SK-N-SH treated with all-trans-retinoic acid at 6 μM for 48 hours (cell line): ENCODE data around the gene NOS2.
"Not testable (repeated sequence)": the region's sequence is repeated elsewhere in the genome, so short reads cannot be mapped to it uniquely, and the experiment has no call there.

Source experiments
- ATAC-seq: fragments of 200-7000 bp; cut with Tn5 transposase; 3 replicates; pipeline ENCODE4 v1.9.1; 2020; ENCODE audit warnings: mild to moderate bottlenecking, moderate library complexity
- ARNTL ChIP-seq: fragments of 450-650 bp; formaldehyde crosslinking; IDR thresholded peaks from 2 replicates; pipeline ENCODE4 v1.5.0; 2020; ENCODE audit warnings: low read depth, mild to moderate bottlenecking, moderate library complexity, borderline replicate concordance
- BACH2 ChIP-seq: fragments of 250-450 bp; sonication (Bioruptor Pico); IDR thresholded peaks from 2 replicates; pipeline ENCODE4 v1.9.0; 2021; ENCODE audit warnings: mild to moderate bottlenecking, borderline replicate concordance
- CSDC2 ChIP-seq: fragments of 250-450 bp; sonication (Bioruptor Pico); IDR thresholded peaks from 2 replicates; pipeline ENCODE4 v1.5.0; 2020; ENCODE audit warnings: mild to moderate bottlenecking, moderate library complexity
- ESRRG ChIP-seq: fragments of 250-450 bp; sonication (Bioruptor Pico); IDR thresholded peaks from 2 replicates; pipeline ENCODE4 v1.6.1; 2021; ENCODE audit warnings: mild to moderate bottlenecking
- GLIS3 ChIP-seq: fragments of 250-450 bp; sonication (Bioruptor Pico); IDR thresholded peaks from 2 replicates; pipeline ENCODE4 v1.5.0; 2020; ENCODE audit warnings: mild to moderate bottlenecking, moderate library complexity
- ISL1 ChIP-seq: fragments of 250-450 bp; sonication (Bioruptor Pico); IDR thresholded peaks from 2 replicates; pipeline ENCODE4 v2.1.2; 2022; ENCODE audit warnings: mild to moderate bottlenecking, moderate library complexity
- OSR1 ChIP-seq: fragments of 250-450 bp; sonication (Bioruptor Pico); IDR thresholded peaks from 2 replicates; pipeline ENCODE4 v1.8.0; 2022; ENCODE audit warnings: moderate library complexity, mild to moderate bottlenecking, inconsistent platforms
- PPARA ChIP-seq: fragments of 250-450 bp; sonication (Bioruptor Pico); IDR thresholded peaks from 2 replicates; pipeline ENCODE4 v1.5.0; 2020; ENCODE audit warnings: mild to moderate bottlenecking, borderline replicate concordance
- RARB ChIP-seq: fragments of 250-450 bp; sonication (Bioruptor Pico); IDR thresholded peaks from 2 replicates; pipeline ENCODE4 v1.8.0; 2021; ENCODE audit warnings: mild to moderate bottlenecking, moderate library complexity
- SNAI2 ChIP-seq: fragments of 250-450 bp; sonication (Bioruptor Pico); IDR thresholded peaks from 2 replicates; pipeline ENCODE4 v1.5.0; 2020; ENCODE audit warnings: mild to moderate bottlenecking, moderate library complexity
- TCF4 ChIP-seq: fragments of 250-450 bp; sonication (Bioruptor Pico); IDR thresholded peaks from 2 replicates; pipeline ENCODE4 v1.8.0; 2021; ENCODE audit warnings: mild to moderate bottlenecking, moderate library complexity, borderline replicate concordance
- TOX ChIP-seq: fragments of 250-450 bp; sonication (Bioruptor Pico); IDR thresholded peaks from 2 replicates; pipeline ENCODE4 v1.8.0; 2021; ENCODE audit warnings: mild to moderate bottlenecking, moderate library complexity, borderline replicate concordance
- ZFP3 ChIP-seq: fragments of 250-450 bp; sonication (Bioruptor Pico); IDR thresholded peaks from 2 replicates; pipeline ENCODE4 v1.5.0; 2020; ENCODE audit warnings: mild to moderate bottlenecking, moderate library complexity
- ZFP30 ChIP-seq: fragments of 450-650 bp; formaldehyde crosslinking; IDR thresholded peaks from 2 replicates; pipeline ENCODE4 v1.5.0; 2022; ENCODE audit warnings: mild to moderate bottlenecking, moderate library complexity
- ZNF565 ChIP-seq: fragments of 450-650 bp; formaldehyde crosslinking; conservative IDR thresholded peaks from 2 replicates; pipeline ENCODE4 v1.5.0; 2020; ENCODE audit warnings: low read depth, mild to moderate bottlenecking, moderate library complexity
- ZNF70 ChIP-seq: fragments of 450-650 bp; formaldehyde crosslinking; IDR thresholded peaks from 2 replicates; pipeline ENCODE4 v1.5.0; 2020; ENCODE audit warnings: mild to moderate bottlenecking, moderate library complexity
- ZNF8 ChIP-seq: fragments of 450-650 bp; formaldehyde crosslinking; IDR thresholded peaks from 2 replicates; pipeline ENCODE4 v1.5.0; 2020; ENCODE audit warnings: mild to moderate bottlenecking, moderate library complexity
- TF ChIP-seq, protein P1 (sequence below): fragments of 250-450 bp; sonication (Bioruptor Pico); IDR thresholded peaks from 2 replicates; pipeline ENCODE4 v1.8.0; 2021; ENCODE audit warnings: low read depth, mild to moderate bottlenecking, moderate library complexity, borderline replicate concordance
- TF ChIP-seq, protein P2 (sequence below): fragments of 250-450 bp; sonication (Bioruptor Pico); IDR thresholded peaks from 2 replicates; pipeline ENCODE4 v1.5.1; 2020; ENCODE audit warnings: low read depth, mild to moderate bottlenecking, moderate library complexity
- TF ChIP-seq, protein P3 (sequence below): fragments of 250-450 bp; sonication (Bioruptor Pico); IDR thresholded peaks from 2 replicates; pipeline ENCODE4 v1.8.0; 2020; ENCODE audit warnings: mild to moderate bottlenecking, moderate library complexity, borderline replicate concordance
- TF ChIP-seq, protein P4 (sequence below): fragments of 250-450 bp; sonication (Bioruptor Pico); IDR thresholded peaks from 2 replicates; pipeline ENCODE4 v1.5.1; 2021; ENCODE audit warnings: mild to moderate bottlenecking, moderate library complexity

The NOS2 gene

DNA sequence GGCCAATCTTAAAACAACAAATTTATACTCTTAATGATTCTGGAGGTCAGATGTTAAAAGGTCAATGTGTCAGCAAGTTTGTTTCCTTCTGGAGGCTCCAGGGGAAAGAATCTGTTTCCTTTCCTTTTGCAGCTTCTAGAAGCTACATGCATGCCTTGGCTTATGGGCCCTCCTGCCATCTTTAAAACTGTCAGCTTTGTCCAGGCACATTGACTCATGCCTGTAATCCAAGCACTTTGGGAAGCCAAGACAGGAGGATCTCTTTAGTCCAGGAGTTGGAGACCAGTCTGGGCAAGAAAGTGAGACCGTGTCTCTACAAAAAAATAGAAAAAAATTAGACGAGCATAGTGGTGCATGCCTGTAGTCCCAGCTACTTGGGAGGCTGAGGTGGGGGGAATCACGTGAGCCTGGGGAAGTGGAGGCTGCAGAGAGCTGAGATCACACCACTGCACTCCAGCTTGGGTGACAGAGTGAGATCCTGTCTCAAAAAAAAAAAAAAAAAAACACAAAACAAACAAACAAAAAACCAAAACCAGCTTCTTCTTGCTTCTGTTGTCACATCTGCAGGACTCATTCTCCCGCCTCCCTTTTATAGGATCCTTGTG, 58.3 kb downstream of the NOS2 start (continued):
- TF ChIP-seq, protein P1, sequence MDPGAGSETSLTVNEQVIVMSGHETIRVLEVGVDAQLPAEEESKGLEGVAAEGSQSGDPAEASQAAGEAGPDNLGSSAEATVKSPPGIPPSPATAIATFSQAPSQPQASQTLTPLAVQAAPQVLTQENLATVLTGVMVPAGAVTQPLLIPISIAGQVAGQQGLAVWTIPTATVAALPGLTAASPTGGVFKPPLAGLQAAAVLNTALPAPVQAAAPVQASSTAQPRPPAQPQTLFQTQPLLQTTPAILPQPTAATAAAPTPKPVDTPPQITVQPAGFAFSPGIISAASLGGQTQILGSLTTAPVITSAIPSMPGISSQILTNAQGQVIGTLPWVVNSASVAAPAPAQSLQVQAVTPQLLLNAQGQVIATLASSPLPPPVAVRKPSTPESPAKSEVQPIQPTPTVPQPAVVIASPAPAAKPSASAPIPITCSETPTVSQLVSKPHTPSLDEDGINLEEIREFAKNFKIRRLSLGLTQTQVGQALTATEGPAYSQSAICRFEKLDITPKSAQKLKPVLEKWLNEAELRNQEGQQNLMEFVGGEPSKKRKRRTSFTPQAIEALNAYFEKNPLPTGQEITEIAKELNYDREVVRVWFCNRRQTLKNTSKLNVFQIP (CRISPR knock-in tag), result no peak
- TF ChIP-seq SNAI2, result no peak
- no peak for TF ChIP-seq ESRRG (CRISPR knock-in tag)
- TF ChIP-seq, all 23 proteins: peak for 0

DNA sequence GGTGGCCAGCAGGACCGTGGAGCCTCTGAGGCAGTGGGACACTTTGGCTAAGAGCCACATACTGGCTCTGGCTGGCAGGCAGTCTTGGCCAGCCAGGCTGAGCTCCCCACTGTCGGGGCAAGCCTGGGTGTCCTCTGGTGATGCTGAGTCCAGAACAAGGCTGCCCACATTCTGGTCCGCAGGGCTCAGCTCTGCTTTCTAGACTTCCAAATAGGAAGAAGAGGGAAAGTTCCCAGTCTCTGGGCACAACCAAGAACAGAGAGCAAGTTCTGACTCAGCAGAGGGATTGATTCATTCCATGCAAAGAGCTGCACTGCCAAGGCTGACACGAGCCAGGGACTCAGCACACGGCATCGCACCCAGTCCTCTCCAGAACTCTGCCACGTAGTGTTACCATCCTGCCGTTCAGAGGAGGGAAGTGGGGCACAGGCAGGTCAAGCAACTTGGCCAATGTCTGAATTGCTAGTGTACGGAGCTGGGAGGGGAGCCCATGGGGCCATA, 58.9 kb downstream of the NOS2 start:
- no peak for ATAC-seq
- TF ChIP-seq ZNF70 (CRISPR knock-in tag), result no peak
- TF ChIP-seq ZNF8 (CRISPR knock-in tag), result no peak
- TF ChIP-seq ZFP30 (CRISPR knock-in tag), result no peak
- no peak for TF ChIP-seq RARB (CRISPR knock-in tag)
- no peak for TF ChIP-seq BACH2
- TF ChIP-seq SNAI2, result no peak
- TF ChIP-seq, protein P2, sequence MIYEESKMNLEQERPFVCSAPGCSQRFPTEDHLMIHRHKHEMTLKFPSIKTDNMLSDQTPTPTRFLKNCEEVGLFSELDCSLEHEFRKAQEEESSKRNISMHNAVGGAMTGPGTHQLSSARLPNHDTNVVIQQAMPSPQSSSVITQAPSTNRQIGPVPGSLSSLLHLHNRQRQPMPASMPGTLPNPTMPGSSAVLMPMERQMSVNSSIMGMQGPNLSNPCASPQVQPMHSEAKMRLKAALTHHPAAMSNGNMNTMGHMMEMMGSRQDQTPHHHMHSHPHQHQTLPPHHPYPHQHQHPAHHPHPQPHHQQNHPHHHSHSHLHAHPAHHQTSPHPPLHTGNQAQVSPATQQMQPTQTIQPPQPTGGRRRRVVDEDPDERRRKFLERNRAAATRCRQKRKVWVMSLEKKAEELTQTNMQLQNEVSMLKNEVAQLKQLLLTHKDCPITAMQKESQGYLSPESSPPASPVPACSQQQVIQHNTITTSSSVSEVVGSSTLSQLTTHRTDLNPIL (CRISPR knock-in tag), result no peak
- no peak for TF ChIP-seq ZFP3
- no peak for TF ChIP-seq ISL1 (CRISPR knock-in tag)
- TF ChIP-seq OSR1, result no peak
- no peak for TF ChIP-seq PPARA (CRISPR knock-in tag)
- TF ChIP-seq ZNF565, result no peak
- no peak for TF ChIP-seq TOX (CRISPR knock-in tag)
- TF ChIP-seq GLIS3 (CRISPR knock-in tag), result no peak
- TF ChIP-seq, protein P3, sequence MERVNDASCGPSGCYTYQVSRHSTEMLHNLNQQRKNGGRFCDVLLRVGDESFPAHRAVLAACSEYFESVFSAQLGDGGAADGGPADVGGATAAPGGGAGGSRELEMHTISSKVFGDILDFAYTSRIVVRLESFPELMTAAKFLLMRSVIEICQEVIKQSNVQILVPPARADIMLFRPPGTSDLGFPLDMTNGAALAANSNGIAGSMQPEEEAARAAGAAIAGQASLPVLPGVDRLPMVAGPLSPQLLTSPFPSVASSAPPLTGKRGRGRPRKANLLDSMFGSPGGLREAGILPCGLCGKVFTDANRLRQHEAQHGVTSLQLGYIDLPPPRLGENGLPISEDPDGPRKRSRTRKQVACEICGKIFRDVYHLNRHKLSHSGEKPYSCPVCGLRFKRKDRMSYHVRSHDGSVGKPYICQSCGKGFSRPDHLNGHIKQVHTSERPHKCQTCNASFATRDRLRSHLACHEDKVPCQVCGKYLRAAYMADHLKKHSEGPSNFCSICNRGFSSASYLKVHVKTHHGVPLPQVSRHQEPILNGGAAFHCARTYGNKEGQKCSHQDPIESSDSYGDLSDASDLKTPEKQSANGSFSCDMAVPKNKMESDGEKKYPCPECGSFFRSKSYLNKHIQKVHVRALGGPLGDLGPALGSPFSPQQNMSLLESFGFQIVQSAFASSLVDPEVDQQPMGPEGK (CRISPR knock-in tag), result no peak
- no peak for TF ChIP-seq ARNTL (CRISPR knock-in tag)
- TF ChIP-seq, protein P4, sequence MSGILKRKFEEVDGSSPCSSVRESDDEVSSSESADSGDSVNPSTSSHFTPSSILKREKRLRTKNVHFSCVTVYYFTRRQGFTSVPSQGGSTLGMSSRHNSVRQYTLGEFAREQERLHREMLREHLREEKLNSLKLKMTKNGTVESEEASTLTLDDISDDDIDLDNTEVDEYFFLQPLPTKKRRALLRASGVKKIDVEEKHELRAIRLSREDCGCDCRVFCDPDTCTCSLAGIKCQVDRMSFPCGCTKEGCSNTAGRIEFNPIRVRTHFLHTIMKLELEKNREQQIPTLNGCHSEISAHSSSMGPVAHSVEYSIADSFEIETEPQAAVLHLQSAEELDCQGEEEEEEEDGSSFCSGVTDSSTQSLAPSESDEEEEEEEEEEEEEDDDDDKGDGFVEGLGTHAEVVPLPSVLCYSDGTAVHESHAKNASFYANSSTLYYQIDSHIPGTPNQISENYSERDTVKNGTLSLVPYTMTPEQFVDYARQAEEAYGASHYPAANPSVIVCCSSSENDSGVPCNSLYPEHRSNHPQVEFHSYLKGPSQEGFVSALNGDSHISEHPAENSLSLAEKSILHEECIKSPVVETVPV (CRISPR knock-in tag), result no peak
- TF ChIP-seq TCF4 (CRISPR knock-in tag), result no peak
- TF ChIP-seq, protein P1 (CRISPR knock-in tag), result no peak

DNA sequence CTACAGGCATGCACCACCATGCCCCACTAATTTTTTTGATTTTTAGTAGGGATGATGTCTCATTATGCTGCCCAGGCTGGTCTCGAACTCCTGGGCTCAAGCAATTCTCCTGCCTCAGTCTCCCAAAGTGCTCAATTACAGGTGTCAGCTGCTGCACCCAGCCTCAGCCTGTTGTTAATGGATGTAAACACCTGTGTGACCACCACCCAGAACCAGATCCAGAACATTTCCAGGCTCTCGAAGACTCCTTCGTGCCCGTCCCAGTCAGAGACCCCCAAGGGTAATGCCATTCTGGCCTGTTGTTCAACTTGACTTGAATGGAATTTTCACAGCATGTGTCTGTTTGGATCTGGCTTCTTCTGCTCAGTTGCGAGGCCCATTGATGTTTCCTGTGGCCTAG, 59.8 kb downstream of the NOS2 start:
- ATAC-seq, result not testable (repeated sequence)

DNA sequence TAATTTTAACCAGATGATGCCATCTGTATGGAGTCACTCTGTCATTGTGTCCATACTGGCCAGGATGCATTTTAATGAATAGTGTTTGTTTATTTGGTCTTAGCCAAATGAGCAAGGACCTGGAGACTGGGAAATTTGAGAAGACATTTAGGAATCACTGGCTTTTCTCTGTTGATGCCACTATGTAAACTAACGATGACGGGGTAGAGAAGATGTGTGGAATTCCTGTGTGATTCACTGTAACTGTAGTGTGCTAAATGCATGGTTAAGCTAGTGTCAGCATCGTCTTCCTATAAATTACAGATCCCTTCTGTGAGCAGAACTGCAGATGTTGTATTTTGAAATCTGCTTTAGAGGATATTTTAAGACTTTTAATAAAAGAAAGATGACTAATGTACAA, 66.6 kb downstream of the NOS2 start:
- ATAC-seq, result no peak
- TF ChIP-seq ZNF70 (CRISPR knock-in tag) (no peak), ISL1 (CRISPR knock-in tag) (no peak), ZNF8 (CRISPR knock-in tag) (no peak), TOX (CRISPR knock-in tag) (no peak), ZNF565 (no peak), CSDC2 (CRISPR knock-in tag) (no peak), ESRRG (CRISPR knock-in tag) (no peak), OSR1 (no peak), SNAI2 (no peak), ARNTL (CRISPR knock-in tag) (no peak), ZFP30 (CRISPR knock-in tag) (no peak), GLIS3 (CRISPR knock-in tag) (no peak), PPARA (CRISPR knock-in tag) (no peak)
- TF ChIP-seq, protein P4 (CRISPR knock-in tag), result no peak
- TF ChIP-seq, protein P2 (CRISPR knock-in tag), result no peak
- TF ChIP-seq, protein P3 (CRISPR knock-in tag), result no peak

DNA sequence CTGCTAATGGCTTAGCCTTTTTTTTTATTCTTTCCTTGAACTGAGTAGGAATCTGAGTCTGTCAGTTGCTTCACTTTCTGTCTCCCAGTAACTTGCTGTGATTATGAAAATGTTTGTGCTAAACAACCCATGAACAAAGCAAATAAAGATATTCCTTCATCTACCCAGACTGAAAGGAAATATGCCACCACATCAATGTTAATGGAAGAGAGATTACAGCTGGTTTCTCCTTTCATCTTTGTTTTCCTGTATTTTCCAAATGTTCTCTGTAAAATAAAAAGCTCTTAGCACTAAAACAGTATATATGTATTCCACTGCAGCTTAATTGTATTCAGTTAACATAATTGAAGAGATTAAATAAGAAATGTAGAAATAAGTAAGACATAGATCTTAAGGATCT, 67.6 kb downstream of the NOS2 start:
- not testable (repeated sequence) for ATAC-seq
